ENCODE measurements around the gene PEAR1. TPM values are rescaled to one million over a fixed set of nuclear protein-coding genes. Genes with fewer than 3 reads are reported as not detected.
A peak's percentile ranks its signal among the peaks of the same experiment; 100 is the strongest.

The PEAR1 gene
- polyA plus RNA-seq, 1 of the 3 experiments (the other 2 are of a cell fraction) = 1.2 TPM

GRCh38 chr1:156924478-156925153 is 31.1 kb downstream of the PEAR1 start:
- H3K79me2 ChIP-seq (ENCODE audit: insufficient read depth) = no peaks in the 10 kb centered on the region
- no peaks in the 10 kb centered on the region for H3K9me3 ChIP-seq
- no peak for DNase-seq
- H3K9me2 ChIP-seq = no peaks in the 10 kb centered on the region
- 89% methylated on average over 15 of the region's 22 CpGs for WGBS (ENCODE audit: low lambda C conversion rate)
- H3K4me2 ChIP-seq = no peak overlapping the region
- no peaks in the 10 kb centered on the region for H4K20me1 ChIP-seq (ENCODE audit: insufficient read depth)
- no peaks in the 10 kb centered on the region for H3K27me3 ChIP-seq (ENCODE audit: insufficient read depth)
- H3K36me3 ChIP-seq (replicated peaks in 1 of 2; ENCODE audit: control insufficient read depth in 1 of 2, insufficient read depth in 2 of 2, low read length in 1 of 2) = no peaks in the 10 kb centered on the region
- no peak overlapping the region for H3K27ac ChIP-seq (ENCODE audit: low read depth in 2 of 2, low read length in 1 of 2)
- CTCF ChIA-PET = interaction anchor here (0.9 to 12.9 kb wide), 9 partner anchors 8 to 236 kb away, joined by 3 to 308 read pairs (median 47); partner anchors contain the start of genes INSRR, NTRK1 and PEAR1
- POLR2A ChIA-PET = interaction anchor here (0.6 to 0.9 kb wide), 3 partner anchors 11 to 194 kb away, joined by 3 read pairs; partner anchors contain the start of gene MRPL24
- no peak overlapping the region for H3K9ac ChIP-seq
- H3K4me3 ChIP-seq (ENCODE audit: low read depth in 2 of 2, low read length in 1 of 2) = no peak overlapping the region
- peaks cover 5 to 25% of the 10 kb centered on the region in 2 experiments; a peak in 2 of 4 replicates for H3K4me1 ChIP-seq (ENCODE audit: control insufficient read depth in 1 of 2, insufficient read depth in 2 of 2, low read depth in 1 of 2, low read length in 1 of 2)
- H2AFZ ChIP-seq (ENCODE audit: low read depth) = no peak overlapping the region
- TF ChIP-seq USF2 (IDR thresholded peaks at IDR 0.05; ENCODE audit: borderline replicate concordance, low read depth, low read length) = no peak
- TF ChIP-seq RCOR1 (IDR thresholded peaks at IDR 0.05; ENCODE audit: low read length) = no peak
- no peak for TF ChIP-seq IRF3 (IDR thresholded peaks at IDR 0.05; ENCODE audit: low read depth, low read length)
- TF ChIP-seq GATA2 (CRISPR knock-in tag; IDR thresholded peaks at IDR 0.05) = no peak
- H3F3A ChIP-seq (replicated peaks; ENCODE audit: insufficient read depth) = peaks cover 15% of the 10 kb centered on the region

- no peak overlapping the region for H3K9ac ChIP-seq
- no peak for DNase-seq
- no peaks in the 10 kb centered on the region for H3K9me2 ChIP-seq
- peaks cover 15% of the 10 kb centered on the region for H3F3A ChIP-seq (replicated peaks; ENCODE audit: insufficient read depth)
- no peak overlapping the region for H3K4me2 ChIP-seq
- H4K20me1 ChIP-seq (ENCODE audit: insufficient read depth) = no peaks in the 10 kb centered on the region
- ChIA-PET POLR2A (interaction anchor here (0.6 to 2.7 kb wide), 3 partner anchors 12 to 195 kb away, joined by 3 to 15 read pairs (median 3); partner anchors contain the start of gene NTRK1), CTCF (interaction anchor here (0.8 to 12.9 kb wide), 11 partner anchors 9 to 240 kb away, joined by 3 to 308 read pairs (median 65); partner anchors contain the start of genes INSRR, NTRK1 and PEAR1)
- H3K4me1 ChIP-seq (ENCODE audit: control insufficient read depth in 1 of 2, insufficient read depth in 2 of 2, low read depth in 1 of 2, low read length in 1 of 2) = peaks cover 5 to 25% of the 10 kb centered on the region in 2 experiments; a peak in 2 of 4 replicates
- WGBS (ENCODE audit: low lambda C conversion rate) = 87% methylated on average over 5 of the region's 5 CpGs
- no peaks in the 10 kb centered on the region for H3K79me2 ChIP-seq (ENCODE audit: insufficient read depth)
- H3K27ac ChIP-seq (ENCODE audit: low read depth in 2 of 2, low read length in 1 of 2) = peak overlapping the region in 1 of 2 experiments; percentile 50; a peak in 2 of 4 replicates
- no peak overlapping the region for H3K4me3 ChIP-seq (ENCODE audit: low read depth in 2 of 2, low read length in 1 of 2)
- H2AFZ ChIP-seq (ENCODE audit: low read depth) = no peak overlapping the region
- no peaks in the 10 kb centered on the region for H3K36me3 ChIP-seq (replicated peaks in 1 of 2; ENCODE audit: control insufficient read depth in 1 of 2, insufficient read depth in 2 of 2, low read length in 1 of 2)
- H3K9me3 ChIP-seq = no peaks in the 10 kb centered on the region
- H3K27me3 ChIP-seq (ENCODE audit: insufficient read depth) = no peaks in the 10 kb centered on the region
- no peak for TF ChIP-seq ELF1 (IDR thresholded peaks at IDR 0.05)
- no peak for TF ChIP-seq REST (IDR thresholded peaks at IDR 0.05; ENCODE audit: low read depth, low read length)
- no peak for TF ChIP-seq USF2 (IDR thresholded peaks at IDR 0.05; ENCODE audit: borderline replicate concordance, low read depth, low read length)
- TF ChIP-seq TEAD4 (IDR thresholded peaks at IDR 0.05; ENCODE audit: borderline replicate concordance, insufficient read depth) = no peak
- no peak for TF ChIP-seq CHD2 (IDR thresholded peaks at IDR 0.05; ENCODE audit: low read length, partially characterized antibody)
- TF ChIP-seq FOXJ3 (CRISPR knock-in tag; IDR thresholded peaks at IDR 0.05) = no peak
- TF ChIP-seq FOXM1 (IDR thresholded peaks at IDR 0.05; ENCODE audit: low read depth) = no peak
- TF ChIP-seq RXRA (IDR thresholded peaks at IDR 0.05; ENCODE audit: borderline replicate concordance, low read depth) = no peak
- TF ChIP-seq IRF3 (IDR thresholded peaks at IDR 0.05; ENCODE audit: low read depth, low read length) = no peak
- TF ChIP-seq SIN3A (IDR thresholded peaks at IDR 0.05; ENCODE audit: borderline replicate concordance, low read depth, low read length) = no peak
- TF ChIP-seq FOSL2 (IDR thresholded peaks at IDR 0.05; ENCODE audit: borderline replicate concordance, low read depth) = no peak
- TF ChIP-seq NFIC (IDR thresholded peaks at IDR 0.05; ENCODE audit: borderline replicate concordance) = no peak
- no peak for TF ChIP-seq RFX5 (IDR thresholded peaks at IDR 0.05; ENCODE audit: low read length)
Measured at GRCh38 chr1:156925154-156926010, 31.9 kb downstream of the PEAR1 start.
